8988T (cell line): ENCODE data around the gene SH3RF2.

Experiments used
- DNase-seq: peaks from one replicate; pipeline ENCODE4 v3.0.0; 2011

Gene SH3RF2

GRCh38 chr5:145923405-145923804 is 13.0 kb upstream of the SH3RF2 start:
- DNase-seq, result no peak

- no peak for DNase-seq
Observed at GRCh38 chr5:145924849-145925248, 11.5 kb upstream of the SH3RF2 start.

- no peak for DNase-seq
Observed at GRCh38 chr5:145925353-145925752, 11.0 kb upstream of the SH3RF2 start.

GRCh38 chr5:145925803-145926202 is 10.6 kb upstream of the SH3RF2 start:
- DNase-seq, result no peak

- DNase-seq, result no peak
Observed at GRCh38 chr5:145931718-145932117, 4.7 kb upstream of the SH3RF2 start.

GRCh38 chr5:145934276-145934675 is 2.1 kb upstream of the SH3RF2 start:
- DNase-seq, result no peak

- peak; percentile 47 for DNase-seq
Observed at GRCh38 chr5:145937432-145938250, 1.3 kb downstream of the SH3RF2 start.

GRCh38 chr5:145938776-145939539 is 2.6 kb downstream of the SH3RF2 start:
- DNase-seq, result no peak

GRCh38 chr5:145939540-145940065 is 3.2 kb downstream of the SH3RF2 start:
- no peak for DNase-seq

GRCh38 chr5:145941096-145941447 is 4.7 kb downstream of the SH3RF2 start:
- no peak for DNase-seq

GRCh38 chr5:145941448-145942130 is 5.2 kb downstream of the SH3RF2 start:
- no peak for DNase-seq

- no peak for DNase-seq
Observed at GRCh38 chr5:145942201-145942600, 5.8 kb downstream of the SH3RF2 start.

GRCh38 chr5:145942749-145943148 is 6.4 kb downstream of the SH3RF2 start:
- no peak for DNase-seq

- DNase-seq, result no peak
Observed at GRCh38 chr5:145943674-145944121, 7.3 kb downstream of the SH3RF2 start.

GRCh38 chr5:145944328-145944727 is 8.0 kb downstream of the SH3RF2 start:
- no peak for DNase-seq

- DNase-seq, result no peak
Observed at GRCh38 chr5:145945620-145946111, 9.3 kb downstream of the SH3RF2 start.

- no peak for DNase-seq
Observed at GRCh38 chr5:145946112-145946861, 9.9 kb downstream of the SH3RF2 start.

GRCh38 chr5:145947581-145947980 is 11.2 kb downstream of the SH3RF2 start:
- no peak for DNase-seq

GRCh38 chr5:145948047-145948446 is 11.7 kb downstream of the SH3RF2 start:
- DNase-seq, result no peak

GRCh38 chr5:145948921-145949320 is 12.5 kb downstream of the SH3RF2 start:
- no peak for DNase-seq

GRCh38 chr5:145949474-145949873 is 13.1 kb downstream of the SH3RF2 start:
- no peak for DNase-seq

GRCh38 chr5:145951071-145951470 is 14.7 kb downstream of the SH3RF2 start:
- DNase-seq, result no peak
